Fibroblast of skin of left biceps (primary cell): ENCODE data around the gene ZSCAN32.
A peak's percentile ranks its signal among the peaks of the same experiment; 100 is the strongest.

Source experiments
- DNase-seq, 2 experiments: peaks; one replicate each; pipeline ENCODE4 v3.0.0-alpha.2; 2013; ENCODE audit warnings: low read depth in 2 of 2

Gene ZSCAN32

DNA sequence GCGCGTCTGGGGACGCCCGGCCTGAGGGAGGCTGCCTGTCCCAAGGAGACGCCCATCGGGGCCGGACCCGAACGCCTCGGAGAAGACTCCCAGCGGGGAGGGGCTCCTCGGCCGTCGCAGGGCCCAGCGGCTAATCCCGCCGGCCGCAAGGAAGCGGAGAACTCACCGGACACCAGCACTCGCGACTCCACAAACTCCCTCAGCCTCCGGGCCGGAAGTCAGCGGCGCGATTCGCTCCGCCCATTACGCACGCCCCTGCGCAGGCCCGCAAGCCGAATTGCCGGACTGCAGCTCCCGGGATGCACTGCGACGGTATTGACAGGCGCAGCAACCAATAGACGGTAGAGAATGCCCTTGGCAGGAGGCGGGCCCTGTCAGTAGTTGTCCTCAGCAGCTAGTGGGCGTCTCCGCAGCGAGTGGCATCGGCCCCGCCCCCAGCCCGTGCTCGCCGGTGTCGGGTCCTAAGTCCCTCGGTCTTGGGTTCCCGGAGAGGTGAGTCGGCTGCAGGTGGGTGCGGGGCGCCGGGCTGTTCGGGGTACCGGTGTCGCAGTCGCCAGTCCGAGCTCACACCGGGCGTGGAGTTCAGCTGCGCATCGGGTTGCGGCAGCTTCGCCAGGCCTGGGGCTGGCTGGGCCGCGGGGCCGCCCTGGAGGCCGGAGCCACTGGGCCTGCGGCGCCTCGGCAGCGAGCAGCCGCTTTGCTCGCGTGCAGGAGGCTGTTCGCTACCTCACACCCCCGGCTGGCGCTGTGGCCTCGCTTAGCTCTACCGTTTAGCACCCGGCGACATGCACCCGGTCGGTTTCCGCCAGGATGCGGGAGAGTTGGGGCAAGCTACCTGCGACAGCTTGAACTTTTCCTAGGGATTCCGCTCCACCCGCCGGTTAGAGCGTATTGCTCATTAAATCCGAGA is at the start of gene ZSCAN32, which contains the start of gene ZNF174:
TSS of gene ZSCAN32 (minus strand) at position 226 of the 910 bp plus-strand sequence. CDS start 3,447 bp downstream, outside the sequence.
TSS of gene ZNF174 (plus strand) at position 437 of the 910 bp plus-strand sequence. CDS start 790 bp downstream, outside the sequence.
- peak; percentile 97 to 98 for DNase-seq

DNA sequence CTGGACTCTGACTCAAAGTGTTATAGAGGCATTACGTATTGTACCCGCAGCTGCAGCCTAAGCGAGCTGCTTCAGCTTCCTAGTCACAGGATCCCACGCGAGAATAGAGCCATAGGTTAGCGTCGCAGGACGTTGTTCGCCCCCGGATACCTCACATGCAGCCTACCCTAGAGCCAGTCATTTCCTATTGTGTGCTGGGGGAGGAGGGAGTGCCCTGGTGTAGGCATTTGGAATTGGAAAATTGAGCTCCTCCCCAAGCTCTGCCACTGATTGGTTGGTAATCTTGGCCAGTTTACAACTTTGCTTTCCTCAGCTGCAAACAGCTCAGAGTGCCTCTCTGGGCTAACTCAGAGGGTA is 43.2 kb upstream of the ZSCAN32 start:
- no peak for DNase-seq

DNA sequence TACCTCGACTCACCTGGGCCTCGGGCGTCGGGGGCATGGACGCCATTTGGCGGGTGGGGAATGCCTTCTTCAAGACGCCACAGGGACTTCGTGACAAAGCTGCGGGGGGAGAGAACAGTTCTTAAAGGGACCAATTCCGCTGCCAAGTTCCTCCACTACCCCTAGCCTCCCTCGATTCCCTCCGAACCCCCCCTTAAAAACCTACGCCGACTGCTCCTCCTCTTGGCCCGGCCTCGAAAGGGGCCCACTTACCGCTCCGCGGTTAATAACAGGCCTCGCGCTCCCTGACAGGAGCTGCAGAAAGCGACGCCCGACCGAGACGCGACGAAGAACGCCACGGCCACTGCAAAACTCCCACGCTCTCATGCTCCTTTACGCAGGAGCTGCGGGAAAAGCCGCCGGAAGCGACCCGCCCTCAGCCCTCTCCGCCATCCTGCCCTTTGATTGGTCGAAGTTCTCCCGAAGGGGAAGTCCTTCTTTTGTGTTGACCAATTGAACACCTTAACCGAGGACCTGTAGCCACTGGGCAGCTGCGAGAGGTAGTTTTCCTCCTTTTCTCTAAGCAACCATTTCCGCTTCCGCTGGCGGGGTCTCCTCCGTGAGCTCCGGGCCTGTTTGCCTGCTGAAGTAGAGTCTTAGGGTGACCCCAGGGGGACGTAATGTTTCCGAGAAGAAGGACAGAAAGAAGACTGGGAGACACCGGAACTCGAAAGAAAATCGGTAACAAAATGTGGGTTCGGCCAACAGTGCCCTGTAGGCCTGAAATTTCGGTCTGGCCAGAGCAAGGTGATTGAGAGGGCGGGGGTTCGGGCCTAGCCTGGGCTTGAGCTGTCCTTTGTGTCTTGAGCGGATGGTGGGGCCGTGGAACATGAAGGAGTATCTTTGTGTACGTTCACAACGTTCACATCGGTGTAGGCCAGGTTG is 42.6 kb upstream of the ZSCAN32 start, which contains the start of the genes NAA60 and ZNF597:
TSS of gene NAA60 (plus strand) at position 573 of the 924 bp plus-strand sequence. CDS start 32,548 bp downstream, outside the sequence.
TSS of gene ZNF597 (minus strand) at position 397 of the 924 bp plus-strand sequence. CDS start at position 46, 351 bp downstream.
- DNase-seq = peak; percentile 82 to 83

DNA sequence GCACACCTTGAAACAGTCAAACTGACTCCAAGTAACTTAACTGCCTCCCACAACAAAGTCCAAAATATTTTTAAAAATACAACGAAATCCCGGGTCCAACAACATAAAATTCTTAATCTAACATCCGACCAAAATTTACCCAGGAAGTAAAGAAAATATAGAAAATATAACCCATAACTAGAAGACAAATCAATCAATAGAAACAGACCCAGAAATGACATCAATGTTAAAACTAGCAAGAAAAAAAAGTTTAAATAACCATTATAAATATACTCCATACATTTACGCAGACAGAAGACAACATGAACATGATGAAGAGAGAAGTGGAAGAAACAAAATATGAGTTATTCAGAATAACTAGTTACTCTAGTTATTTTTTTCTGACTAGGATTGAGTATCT is 38.8 kb upstream of the ZSCAN32 start:
- no peak for DNase-seq

DNA sequence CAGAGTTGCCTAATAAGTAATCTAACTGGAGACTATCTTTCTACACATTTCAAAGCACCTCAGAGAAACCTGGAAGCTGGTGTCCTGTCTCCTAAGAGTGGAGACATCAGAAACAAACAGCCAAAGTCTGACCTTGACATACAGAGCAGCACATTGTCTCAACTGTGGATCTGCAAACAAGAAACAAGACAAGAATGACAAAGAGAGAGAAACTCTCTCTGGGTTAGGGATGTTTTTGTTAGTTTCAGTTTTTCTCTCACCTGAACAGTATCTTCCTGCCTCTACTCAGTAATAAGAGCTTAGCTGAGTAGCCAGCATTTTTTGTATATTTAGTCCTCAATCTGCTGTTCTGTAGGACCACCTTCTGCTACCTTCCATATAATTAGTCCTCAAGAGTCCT is 33.6 kb upstream of the ZSCAN32 start:
- no peak for DNase-seq

DNA sequence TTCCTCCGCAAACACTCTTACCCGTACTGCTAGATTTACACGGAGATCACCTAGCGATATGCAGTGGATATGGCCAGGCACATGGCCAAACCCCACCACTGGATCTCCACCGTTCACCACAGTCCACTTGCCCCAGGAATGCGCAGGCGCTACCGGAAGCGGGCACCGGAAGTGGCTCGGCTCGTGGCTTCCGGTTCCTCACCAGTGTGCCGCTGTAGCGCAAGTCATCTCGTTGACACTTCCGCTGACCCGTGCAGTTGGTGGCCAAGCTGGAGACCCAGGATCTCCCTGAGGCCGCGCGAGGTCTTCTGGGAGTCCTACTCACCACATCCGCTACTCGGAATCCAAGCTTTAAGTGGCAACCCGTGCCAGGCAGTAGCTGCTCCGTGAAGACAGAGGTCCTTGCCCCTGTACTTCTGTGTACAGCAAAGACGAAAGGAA is 31.0 kb upstream of the ZSCAN32 start:
- DNase-seq = peak in 1 of 2 experiments; percentile 4

DNA sequence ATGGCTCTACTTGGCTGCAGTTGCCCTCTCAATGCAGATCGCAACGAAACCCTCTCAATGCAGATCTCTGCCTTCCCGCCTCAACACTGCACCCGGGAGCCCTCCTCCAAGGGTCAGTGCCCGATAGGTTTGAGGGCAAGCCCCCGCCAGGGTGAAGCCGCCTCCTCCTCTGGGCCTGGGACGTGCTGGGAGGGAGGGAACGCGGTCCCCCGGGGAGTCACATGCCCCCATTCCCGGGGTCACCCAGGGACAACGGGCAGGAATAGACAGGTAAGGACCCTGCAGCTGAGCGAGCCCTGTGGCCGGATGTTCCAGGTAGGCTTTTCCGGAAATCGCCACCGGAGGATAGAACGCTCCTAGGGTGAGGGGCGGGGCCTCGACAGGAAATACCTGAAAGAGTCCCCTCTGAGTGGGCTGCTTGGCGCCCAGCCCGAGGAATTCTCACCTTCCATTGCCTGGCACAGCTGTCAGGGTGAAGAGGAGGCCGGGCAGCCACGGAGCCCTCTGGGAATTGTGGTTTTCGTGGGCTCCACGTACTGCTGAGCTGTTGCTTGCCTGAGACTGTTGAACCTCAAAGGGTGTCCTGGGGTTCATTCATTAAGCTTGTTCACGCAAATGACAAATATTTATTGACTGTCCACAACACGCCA is 13.1 kb upstream of the ZSCAN32 start:
- no peak for DNase-seq

DNA sequence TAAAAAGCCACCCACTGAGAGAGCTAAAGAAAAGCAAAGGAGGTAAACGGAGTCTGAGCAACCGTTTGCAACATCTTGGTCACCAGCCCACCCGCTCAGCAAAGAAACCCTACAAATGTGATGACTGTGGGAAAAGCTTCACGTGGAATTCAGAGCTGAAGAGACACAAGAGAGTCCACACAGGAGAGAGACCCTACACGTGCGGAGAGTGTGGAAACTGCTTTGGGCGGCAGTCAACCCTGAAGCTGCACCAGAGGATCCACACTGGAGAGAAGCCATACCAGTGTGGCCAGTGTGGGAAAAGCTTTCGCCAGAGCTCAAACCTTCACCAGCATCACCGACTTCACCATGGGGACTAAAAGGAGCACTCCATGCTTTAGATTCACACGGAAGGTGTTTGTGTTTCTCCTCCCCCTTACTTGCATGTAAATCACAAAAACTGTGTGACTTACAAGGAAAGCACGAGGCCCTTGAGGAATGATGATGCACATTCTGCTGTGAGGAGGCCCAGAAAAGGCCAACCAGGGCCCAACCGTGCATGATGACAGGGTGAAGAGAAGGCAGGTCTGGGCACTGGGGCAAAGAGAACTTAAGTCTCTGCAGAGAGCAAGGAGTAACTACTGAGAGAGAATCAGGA is 7.9 kb upstream of the ZSCAN32 start:
- DNase-seq = no peak

DNA sequence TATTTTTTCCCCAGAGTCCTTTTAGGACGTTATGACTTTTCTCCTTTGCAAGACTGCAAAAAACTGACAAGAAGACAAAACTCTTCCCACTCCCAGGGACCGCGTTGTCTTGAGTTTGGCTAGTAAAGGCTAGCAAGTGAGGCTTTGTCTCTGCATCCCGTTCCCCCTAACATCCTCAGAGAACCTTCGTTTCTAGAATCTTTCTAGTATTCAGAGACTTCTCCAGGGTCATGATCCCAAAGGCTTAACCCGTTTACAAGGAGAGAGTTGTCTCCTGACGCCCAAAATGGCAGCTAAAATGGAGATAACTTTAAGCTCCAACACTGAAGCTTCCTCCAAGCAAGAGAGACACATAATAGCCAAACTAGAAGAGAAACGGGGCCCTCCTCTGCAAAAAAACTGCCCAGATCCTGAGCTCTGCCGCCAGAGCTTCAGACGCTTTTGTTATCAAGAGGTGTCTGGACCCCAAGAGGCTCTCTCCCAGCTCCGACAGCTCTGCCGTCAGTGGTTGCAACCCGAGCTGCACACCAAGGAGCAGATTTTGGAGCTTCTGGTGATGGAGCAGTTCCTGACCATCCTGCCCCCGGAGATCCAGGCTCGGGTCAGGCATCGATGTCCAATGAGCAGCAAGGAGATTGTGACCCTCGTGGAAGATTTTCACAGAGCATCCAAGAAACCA is 1.1 kb upstream of the ZSCAN32 start:
- no peak for DNase-seq

DNA sequence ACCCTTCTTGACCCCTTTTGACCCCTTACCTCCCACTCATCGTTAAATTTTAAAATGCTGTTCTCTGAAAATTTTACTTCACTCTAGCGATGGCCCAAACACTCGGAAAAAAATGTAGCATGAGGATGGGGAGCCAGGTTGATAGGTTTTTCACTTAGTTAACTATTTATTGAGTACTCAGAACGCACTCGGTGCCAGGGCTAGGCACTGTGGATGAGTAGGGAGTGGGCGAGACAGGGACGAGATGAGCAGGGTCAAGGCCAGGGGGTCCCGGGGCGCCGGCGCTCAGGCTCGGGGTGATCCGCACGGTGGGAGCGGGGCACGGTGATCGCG is 392 bp downstream of the ZSCAN32 start:
- DNase-seq = no peak

DNA sequence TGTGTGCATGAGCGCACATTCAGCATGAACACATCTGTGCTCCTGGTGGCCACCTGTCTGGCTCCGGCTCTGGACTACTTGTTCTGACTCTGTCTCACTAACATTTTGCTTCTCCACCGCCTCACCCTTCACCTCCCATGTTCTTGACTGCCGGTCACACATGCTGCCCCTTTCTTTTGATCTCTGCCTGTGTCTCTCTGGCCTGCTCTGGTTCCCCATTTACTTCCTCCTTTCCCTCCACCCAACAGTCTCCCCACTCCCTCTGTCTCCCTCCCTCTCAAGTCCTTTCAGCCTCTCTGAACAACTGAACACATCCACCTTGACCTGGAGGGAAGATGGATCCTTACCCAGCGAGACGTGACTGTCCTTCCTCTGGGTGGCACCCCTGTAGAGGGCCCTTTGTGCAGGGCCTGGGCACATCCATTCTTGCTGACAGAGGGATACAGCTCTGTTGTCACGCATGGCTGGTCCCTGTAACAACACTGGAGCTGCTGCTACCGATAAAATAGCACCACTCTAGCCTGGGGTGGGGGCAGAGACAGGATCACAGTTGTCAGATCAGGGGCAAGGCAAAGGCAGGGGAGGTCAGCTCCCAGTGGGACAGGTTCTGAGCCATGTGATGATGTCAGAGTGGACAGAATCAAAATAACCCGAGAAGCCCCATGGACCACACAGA is 11.0 kb downstream of the ZSCAN32 start:
- DNase-seq = no peak

DNA sequence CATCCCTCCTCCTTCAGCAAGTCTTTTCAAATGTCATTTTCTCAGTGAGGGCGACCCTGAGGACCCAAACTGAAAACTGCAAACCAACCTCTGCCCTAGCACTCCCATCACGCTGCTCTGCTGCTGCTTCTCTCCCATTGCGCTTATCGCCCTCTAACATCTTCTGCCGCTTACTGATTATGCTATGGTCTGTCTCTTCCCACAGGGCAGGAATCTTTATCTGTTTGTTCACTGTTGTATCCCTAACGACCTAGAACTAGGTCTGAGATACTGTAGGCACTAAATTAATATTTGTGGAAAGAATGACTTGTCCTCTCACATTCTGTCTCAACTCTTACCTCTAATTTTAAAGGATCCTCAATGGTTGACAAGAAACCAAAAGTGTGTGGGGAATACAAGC is 12.5 kb downstream of the ZSCAN32 start:
- no peak for DNase-seq

DNA sequence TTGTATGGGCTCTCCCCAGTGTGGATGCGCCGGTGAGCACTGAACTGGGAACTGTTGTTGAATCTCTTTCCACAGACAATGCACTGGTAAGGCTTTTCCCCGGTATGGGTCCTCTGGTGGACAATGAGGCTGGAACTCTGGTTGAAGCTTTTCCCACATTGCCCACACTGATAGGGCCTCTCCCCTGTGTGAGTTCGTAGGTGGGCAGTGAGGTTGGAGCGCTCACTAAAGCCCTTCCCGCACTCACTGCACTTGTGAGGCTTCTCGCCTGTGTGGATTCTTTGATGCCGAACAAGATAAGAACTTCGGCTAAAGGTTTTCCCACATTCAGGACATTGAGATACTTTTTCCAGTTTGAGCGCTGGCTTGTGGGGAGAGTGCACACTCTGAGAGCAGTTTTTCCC is 17.8 kb downstream of the ZSCAN32 start:
- DNase-seq = no peak

DNA sequence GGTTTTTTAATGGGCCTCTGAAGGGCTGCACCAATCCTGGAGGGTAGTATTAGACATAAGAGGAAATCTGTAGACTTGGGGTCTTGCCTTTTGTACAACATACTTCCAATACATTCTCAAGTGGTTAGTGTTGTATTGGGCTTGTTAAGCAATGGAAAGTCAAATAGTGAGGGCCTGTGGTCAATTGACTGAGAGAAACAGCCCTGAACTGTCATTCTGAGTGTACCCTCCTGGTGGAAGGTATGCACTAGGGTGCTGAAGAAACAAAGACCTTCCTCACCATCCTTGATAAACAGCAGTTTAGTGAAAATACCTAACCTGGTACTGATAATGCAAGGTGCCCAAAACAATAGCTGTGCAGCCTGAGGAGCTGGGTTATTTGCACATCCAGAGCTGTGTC is 22.9 kb downstream of the ZSCAN32 start:
- no peak for DNase-seq

DNA sequence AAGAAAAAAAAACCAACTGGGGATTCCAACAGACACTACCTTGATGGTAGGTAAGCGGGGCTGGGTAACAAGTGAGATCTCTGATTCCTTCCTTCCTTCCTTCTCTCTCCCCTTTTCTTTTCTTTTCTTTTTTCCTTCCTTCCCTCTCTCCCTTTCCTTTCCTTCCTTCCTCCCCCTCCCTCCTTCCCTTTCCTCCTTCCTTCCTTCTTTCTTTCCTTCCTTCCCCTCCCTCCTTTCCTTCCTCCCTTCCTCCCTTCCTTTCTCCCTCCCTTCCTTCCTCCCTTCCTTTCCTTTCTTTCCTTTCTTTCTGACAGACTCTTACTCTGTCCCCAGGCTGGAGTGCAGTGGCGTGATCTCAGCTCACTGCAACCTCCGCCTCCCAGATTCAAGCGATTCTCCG is 25.1 kb downstream of the ZSCAN32 start:
- no peak for DNase-seq

DNA sequence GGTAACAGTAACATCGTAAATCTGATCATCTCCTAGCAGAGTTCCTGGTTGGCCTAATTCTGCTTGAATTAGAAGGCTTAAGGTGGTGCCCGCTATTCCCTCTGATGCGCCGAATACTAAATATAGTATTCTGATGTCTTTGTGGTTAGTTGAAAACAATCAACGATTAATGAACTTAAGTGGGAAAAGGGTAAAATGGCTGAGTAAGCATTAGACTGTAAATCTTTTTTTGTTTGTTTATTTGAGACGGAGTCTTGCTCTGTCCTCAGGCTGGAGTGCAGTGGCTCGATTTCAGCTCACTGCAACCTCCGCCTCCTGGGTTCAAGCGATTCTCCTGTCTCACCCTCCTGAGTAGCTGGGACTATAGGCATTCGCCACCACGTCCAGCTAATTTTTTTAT is 31.7 kb downstream of the ZSCAN32 start:
- DNase-seq = no peak

DNA sequence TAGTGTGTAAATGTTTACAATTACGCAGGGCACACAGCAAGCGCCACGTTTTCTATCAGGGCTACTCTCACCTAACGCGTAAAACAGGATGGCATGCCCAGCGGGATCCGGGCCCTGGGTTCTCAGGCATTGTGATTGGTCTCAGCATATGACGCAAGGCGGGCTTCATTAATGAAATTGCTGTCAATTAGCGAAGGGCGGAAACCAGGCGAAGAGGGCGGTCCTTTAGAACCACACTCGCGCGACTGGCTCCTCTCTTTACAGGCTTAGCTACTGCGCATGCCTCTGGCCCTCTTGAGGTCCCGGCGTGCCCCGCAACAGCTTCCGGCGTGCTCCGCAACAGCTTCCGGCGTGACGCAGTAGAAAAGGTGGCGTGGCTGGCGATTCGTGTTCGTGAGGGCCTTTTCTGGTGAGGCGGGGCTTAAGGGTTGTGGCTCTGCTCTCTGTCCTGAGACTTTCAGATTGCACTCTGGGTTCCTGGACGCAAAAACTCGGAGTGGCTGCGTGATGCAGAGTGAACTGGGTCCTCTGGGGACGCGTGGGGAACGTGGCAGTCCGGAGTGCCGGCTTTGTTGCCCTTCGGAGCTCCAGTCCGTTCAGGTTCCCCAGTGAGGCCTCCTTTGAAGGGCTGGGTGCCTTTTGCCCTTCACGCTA is 35.9 kb downstream of the ZSCAN32 start:
- DNase-seq = peak; percentile 80 to 84

DNA sequence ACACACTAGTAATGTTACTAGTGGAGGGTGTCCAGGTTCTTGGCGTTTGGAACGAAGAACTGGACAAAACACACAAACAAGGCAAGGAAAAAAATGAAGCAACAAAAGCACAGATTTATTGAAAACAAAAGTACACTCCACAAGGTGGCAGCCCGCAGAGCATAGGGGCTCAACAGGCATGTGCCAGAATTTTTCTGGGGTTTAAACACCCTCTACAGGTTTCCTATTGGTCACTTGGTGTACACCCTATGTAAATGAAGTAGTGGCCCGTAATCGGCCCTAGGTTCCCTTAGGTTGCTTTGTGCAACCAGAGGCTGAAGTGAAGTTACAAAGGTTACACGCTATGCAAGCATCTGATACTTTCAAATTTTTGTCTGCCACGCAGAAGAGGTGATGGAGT is 37.0 kb downstream of the ZSCAN32 start:
- no peak for DNase-seq

DNA sequence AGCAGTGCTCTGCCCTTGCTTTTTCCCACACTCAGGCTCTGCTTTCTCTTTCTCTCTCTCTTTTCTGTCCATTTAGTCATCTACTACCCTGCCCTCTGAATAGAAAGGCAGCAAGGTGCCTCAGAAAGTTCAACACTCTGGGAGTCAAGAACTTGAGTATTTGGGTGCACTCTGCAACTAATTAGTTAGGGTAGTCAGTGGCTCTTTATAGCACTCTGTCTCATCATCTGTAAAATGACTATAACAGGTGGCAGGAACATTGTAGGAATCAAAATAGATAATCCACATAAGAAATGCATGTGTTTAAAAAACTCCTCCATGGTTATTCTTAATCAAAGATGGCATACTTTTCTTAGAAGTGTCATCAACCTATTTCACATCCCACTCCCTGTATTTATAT is 37.9 kb downstream of the ZSCAN32 start:
- no peak for DNase-seq

DNA sequence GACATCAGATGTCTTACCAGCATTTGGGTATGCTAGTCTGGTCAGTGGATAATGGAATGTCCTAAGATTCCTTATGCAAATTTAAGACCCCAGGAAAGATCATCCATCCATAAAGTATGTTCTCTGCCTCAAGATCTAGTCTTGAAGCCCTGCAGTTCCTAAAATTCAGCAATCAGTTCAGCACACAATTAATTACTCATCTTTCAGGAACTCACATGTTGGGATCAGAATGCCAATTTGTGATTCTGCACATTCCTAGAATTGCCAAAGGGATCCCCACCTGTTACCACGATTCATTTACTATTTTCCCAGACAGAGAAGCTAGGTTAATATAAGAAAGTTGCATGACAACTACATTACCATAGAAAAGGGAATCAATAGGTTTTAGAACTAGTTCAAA is 41.9 kb downstream of the ZSCAN32 start:
- DNase-seq = no peak
